Activated naive CD8-positive, alpha-beta T cell treated with anti-CD3 and anti-CD28 coated beads, Interleukin-2, amount 50 U/mL, for 24 hours (primary cell): ENCODE measurements around the gene SH2D1B.
"Not testable (repeated sequence)": the region's sequence is repeated elsewhere in the genome, so short reads cannot be mapped to it uniquely, and the experiment has no call there.

Experiments
- ATAC-seq: fragments of 150-1000 bp; cut with Tn5 transposase; one replicate; pipeline ENCODE4 v1.10.0; 2021
- DNase-seq: peaks from one replicate; pipeline ENCODE4 v3.0.0; 2021
- H3K27ac Mint-ChIP-seq: one replicate; pipeline ENCODE4 v1.8.0; 2021; ENCODE audit warnings: mild to moderate bottlenecking, mixed read lengths
- H3K27me3 Mint-ChIP-seq: one replicate; pipeline ENCODE4 v1.8.0; 2021; ENCODE audit warnings: mixed read lengths
- H3K36me3 Mint-ChIP-seq: one replicate; pipeline ENCODE4 v1.8.0; 2021; ENCODE audit warnings: low read depth, mixed read lengths
- H3K4me1 Mint-ChIP-seq: one replicate; pipeline ENCODE4 v1.8.0; 2021; ENCODE audit warnings: mixed read lengths
- H3K4me3 Mint-ChIP-seq: one replicate; pipeline ENCODE4 v1.8.0; 2021; ENCODE audit warnings: mild to moderate bottlenecking, moderate library complexity, mixed read lengths
- H3K9me3 Mint-ChIP-seq: one replicate; pipeline ENCODE4 v1.8.0; 2021; ENCODE audit warnings: mixed read lengths

Gene SH2D1B

GRCh38 chr1:162412002-162412401, at the start of gene SH2D1B:
Gene SH2D1B, minus strand, starts transcription at chr1:162412136. Its CDS starts 120 bp downstream, at chr1:162412016.
- ATAC-seq (no peak), DNase-seq (no peak)
- peak within 1 kb of the TSS; percentile 57 for H3K4me3 Mint-ChIP-seq
- H3K9me3 Mint-ChIP-seq: no peaks in the 10 kb centered on the region
- no peak within 1 kb of the TSS for H3K27ac Mint-ChIP-seq
- no peaks in the 10 kb centered on the region for H3K36me3 Mint-ChIP-seq
- H3K27me3 Mint-ChIP-seq: peaks cover 12% of the 10 kb centered on the region
- no peaks in the 10 kb centered on the region for H3K4me1 Mint-ChIP-seq

GRCh38 chr1:162458236-162458635, 46.3 kb upstream of the SH2D1B start:
- no peaks in the 10 kb centered on the region for H3K9me3 Mint-ChIP-seq
- no peak overlapping the region for H3K4me3 Mint-ChIP-seq
- no peaks in the 10 kb centered on the region for H3K4me1 Mint-ChIP-seq
- H3K27ac Mint-ChIP-seq: no peak overlapping the region
- H3K36me3 Mint-ChIP-seq: no peaks in the 10 kb centered on the region
- ATAC-seq: no peak
- H3K27me3 Mint-ChIP-seq: no peaks in the 10 kb centered on the region
- no peak for DNase-seq

- no peaks in the 10 kb centered on the region for H3K9me3 Mint-ChIP-seq
- ATAC-seq (no peak), DNase-seq (no peak)
- peaks cover 2% of the 10 kb centered on the region for H3K27me3 Mint-ChIP-seq
- H3K4me3 Mint-ChIP-seq: no peak overlapping the region
- no peak overlapping the region for H3K27ac Mint-ChIP-seq
- no peaks in the 10 kb centered on the region for H3K4me1 Mint-ChIP-seq
- no peaks in the 10 kb centered on the region for H3K36me3 Mint-ChIP-seq
Observed at GRCh38 chr1:162456323-162456722, 44.4 kb upstream of the SH2D1B start.

- not testable (repeated sequence) for H3K27me3 Mint-ChIP-seq, H3K4me1 Mint-ChIP-seq, ATAC-seq, H3K4me3 Mint-ChIP-seq, H3K27ac Mint-ChIP-seq, H3K9me3 Mint-ChIP-seq, H3K36me3 Mint-ChIP-seq, DNase-seq
Observed at GRCh38 chr1:162454361-162454760, 42.4 kb upstream of the SH2D1B start.

- ATAC-seq: no peak
- Mint-ChIP-seq H3K27ac (no peak overlapping the region), H3K4me3 (no peak overlapping the region), H3K36me3 (no peaks in the 10 kb centered on the region), H3K4me1 (peaks cover 11% of the 10 kb centered on the region), H3K9me3 (no peaks in the 10 kb centered on the region), H3K27me3 (peaks cover 33% of the 10 kb centered on the region)
- no peak for DNase-seq
Observed at GRCh38 chr1:162446946-162447345, 35.0 kb upstream of the SH2D1B start.

- no peak overlapping the region for H3K27ac Mint-ChIP-seq
- no peaks in the 10 kb centered on the region for H3K9me3 Mint-ChIP-seq
- H3K36me3 Mint-ChIP-seq: no peaks in the 10 kb centered on the region
- H3K4me3 Mint-ChIP-seq: no peak overlapping the region
- H3K27me3 Mint-ChIP-seq: peaks cover 44% of the 10 kb centered on the region
- ATAC-seq (no peak), DNase-seq (no peak)
- H3K4me1 Mint-ChIP-seq: peaks cover 11% of the 10 kb centered on the region
Observed at GRCh38 chr1:162444903-162445302, 33.0 kb upstream of the SH2D1B start.

GRCh38 chr1:162432977-162433713, 21.2 kb upstream of the SH2D1B start:
- DNase-seq, H3K9me3 Mint-ChIP-seq, ATAC-seq, H3K27ac Mint-ChIP-seq, H3K4me3 Mint-ChIP-seq, H3K36me3 Mint-ChIP-seq, H3K4me1 Mint-ChIP-seq, H3K27me3 Mint-ChIP-seq: not testable (repeated sequence)

GRCh38 chr1:162430583-162430982, 18.6 kb upstream of the SH2D1B start:
- no peak for ATAC-seq
- Mint-ChIP-seq H3K9me3 (no peaks in the 10 kb centered on the region), H3K27ac (no peak overlapping the region), H3K36me3 (no peaks in the 10 kb centered on the region), H3K4me3 (no peak overlapping the region), H3K4me1 (no peaks in the 10 kb centered on the region), H3K27me3 (peaks cover 6% of the 10 kb centered on the region)
- no peak for DNase-seq

- ATAC-seq (no peak), DNase-seq (no peak)
- H3K4me1 Mint-ChIP-seq: peaks cover 4% of the 10 kb centered on the region
- no peaks in the 10 kb centered on the region for H3K9me3 Mint-ChIP-seq
- no peak overlapping the region for H3K27ac Mint-ChIP-seq
- H3K27me3 Mint-ChIP-seq: peaks cover 14% of the 10 kb centered on the region
- no peak overlapping the region for H3K4me3 Mint-ChIP-seq
- no peaks in the 10 kb centered on the region for H3K36me3 Mint-ChIP-seq
Observed at GRCh38 chr1:162422662-162423375, 10.9 kb upstream of the SH2D1B start.

- ATAC-seq: no peak
- Mint-ChIP-seq H3K36me3 (no peaks in the 10 kb centered on the region), H3K4me1 (peaks cover 4% of the 10 kb centered on the region), H3K4me3 (no peak overlapping the region), H3K9me3 (no peaks in the 10 kb centered on the region), H3K27ac (no peak overlapping the region), H3K27me3 (peaks cover 14% of the 10 kb centered on the region)
- DNase-seq: no peak
Observed at GRCh38 chr1:162421258-162422164, 9.6 kb upstream of the SH2D1B start.

- Mint-ChIP-seq H3K27me3 (peaks cover 19% of the 10 kb centered on the region), H3K9me3 (no peaks in the 10 kb centered on the region), H3K4me1 (peaks cover 4% of the 10 kb centered on the region), H3K27ac (no peak overlapping the region), H3K4me3 (no peak overlapping the region), H3K36me3 (no peaks in the 10 kb centered on the region)
- ATAC-seq (no peak), DNase-seq (no peak)
Observed at GRCh38 chr1:162420120-162420519, 8.2 kb upstream of the SH2D1B start.

- not testable (repeated sequence) for H3K4me3 Mint-ChIP-seq, H3K36me3 Mint-ChIP-seq, ATAC-seq, H3K9me3 Mint-ChIP-seq, DNase-seq, H3K27ac Mint-ChIP-seq, H3K4me1 Mint-ChIP-seq
- H3K27me3 Mint-ChIP-seq: peaks cover 19% of the 10 kb centered on the region
Observed at GRCh38 chr1:162419450-162419931, 7.6 kb upstream of the SH2D1B start.

GRCh38 chr1:162418584-162418983, 6.6 kb upstream of the SH2D1B start:
- H3K36me3 Mint-ChIP-seq, DNase-seq, H3K4me1 Mint-ChIP-seq, H3K27ac Mint-ChIP-seq, H3K4me3 Mint-ChIP-seq, H3K9me3 Mint-ChIP-seq, ATAC-seq: not testable (repeated sequence)
- peaks cover 17% of the 10 kb centered on the region for H3K27me3 Mint-ChIP-seq

- Mint-ChIP-seq H3K27me3 (peaks cover 13% of the 10 kb centered on the region), H3K4me1 (no peaks in the 10 kb centered on the region), H3K9me3 (no peaks in the 10 kb centered on the region), H3K4me3 (no peak overlapping the region), H3K36me3 (no peaks in the 10 kb centered on the region), H3K27ac (no peak overlapping the region)
- ATAC-seq: no peak
- DNase-seq: no peak
Observed at GRCh38 chr1:162417650-162418049, 5.7 kb upstream of the SH2D1B start.
